CD14-positive monocyte (primary cell): ENCODE results near the gene PAPSS2. TPM values are rescaled to one million over a fixed set of nuclear protein-coding genes. Genes with fewer than 3 reads are reported as not detected.

Source experiments
- DNase-seq, 3 donors: peaks; one replicate each; pipeline ENCODE4 v3.0.0-alpha.2; 2011 to 2022
- H2AFZ ChIP-seq: 2 replicates; pipeline ENCODE4 v1.6.0; 2012; ENCODE audit warnings: mild to moderate bottlenecking, low read depth, low read length, inconsistent platforms; ENCODE audit not compliant: insufficient read depth, poor library complexity, severe bottlenecking
- H3K27ac ChIP-seq, 2 donors: 1 replicate in 1 of 2; 2 replicates in 1 of 2; pipeline ENCODE4 v1.5.1; 2012 to 2013; ENCODE audit warnings: low read length in 2 of 2, control low read depth in 1 of 2, inconsistent platforms in 1 of 2, low read depth in 1 of 2, mild to moderate bottlenecking in 1 of 2
- H3K27me3 ChIP-seq, 2 donors: one replicate each; pipeline versions ENCODE4 v1.6.0 to v1.6.1; 2011 to 2013; ENCODE audit warnings: low read length in 2 of 2; ENCODE audit not compliant: control insufficient read depth in 2 of 2, insufficient read depth in 2 of 2
- H3K36me3 ChIP-seq, 2 donors: replicated peaks in 1 of 2; 1 replicate in 1 of 2; 2 replicates in 1 of 2; pipeline versions ENCODE4 v1.5.1 to v1.6.1; 2012 to 2013; ENCODE audit warnings: low read length in 2 of 2, control low read depth in 1 of 2, inconsistent platforms in 1 of 2, mild to moderate bottlenecking in 1 of 2; ENCODE audit not compliant: insufficient read depth in 2 of 2, control insufficient read depth in 1 of 2
- H3K4me1 ChIP-seq, 2 donors: 1 replicate in 1 of 2; 2 replicates in 1 of 2; pipeline versions ENCODE4 v1.5.1 to v1.6.1; 2012 to 2013; ENCODE audit warnings: low read length in 2 of 2, control low read depth in 1 of 2, inconsistent platforms in 1 of 2, mild to moderate bottlenecking in 1 of 2, moderate library complexity in 1 of 2; ENCODE audit not compliant: insufficient read depth in 2 of 2, control insufficient read depth in 1 of 2
- H3K4me2 ChIP-seq: replicated peaks from 2 replicates; pipeline ENCODE3; 2012; ENCODE audit warnings: low read length, moderate library complexity, mild to moderate bottlenecking; ENCODE audit not compliant: poor library complexity, severe bottlenecking; ENCODE audit errors: extremely low read depth
- H3K4me3 ChIP-seq, 3 experiments: fragments of 200-600 bp in 1 of 3; sonication (generic) in 1 of 3; replicated peaks in 1 of 3; 1 replicate in 2 of 3; 2 replicates in 1 of 3; pipeline ENCODE4 v1.5.1; 2011 to 2013; ENCODE audit warnings: low read length in 3 of 3, mild to moderate bottlenecking in 3 of 3, control low read depth in 2 of 3, low read depth in 2 of 3, inconsistent platforms in 1 of 3, moderate library complexity in 1 of 3
- H3K79me2 ChIP-seq: 2 replicates; pipeline ENCODE4 v1.6.0; 2012; ENCODE audit warnings: mild to moderate bottlenecking, control low read depth, inconsistent platforms, low read length, moderate library complexity; ENCODE audit not compliant: insufficient read depth
- H3K9ac ChIP-seq: 2 replicates; pipeline ENCODE4 v1.6.0; 2017; ENCODE audit warnings: low read length, mild to moderate bottlenecking; ENCODE audit not compliant: insufficient read depth, poor library complexity, severe bottlenecking
- H3K9me3 ChIP-seq, 2 donors: replicated peaks in 1 of 2; 1 replicate in 1 of 2; 2 replicates in 1 of 2; pipeline versions ENCODE4 v1.5.1 to v1.6.1; 2012 to 2013; ENCODE audit warnings: low read length in 2 of 2, control low read depth in 1 of 2; ENCODE audit not compliant: control insufficient read depth in 1 of 2, insufficient read depth in 1 of 2
- H4K20me1 ChIP-seq: 2 replicates; pipeline ENCODE4 v1.6.0; 2012; ENCODE audit warnings: mild to moderate bottlenecking, low read length, control low read depth, moderate library complexity; ENCODE audit not compliant: insufficient read depth
- H3K27ac Mint-ChIP-seq, 7 donors: one replicate each; pipeline ENCODE4 v1.8.0; 2020; ENCODE audit warnings: mild to moderate bottlenecking in 7 of 7, mixed read lengths in 7 of 7, moderate library complexity in 6 of 7, inconsistent platforms in 2 of 7
- H3K27me3 Mint-ChIP-seq, 3 donors: one replicate each; pipeline ENCODE4 v1.8.0; 2021 to 2022; ENCODE audit warnings: low read depth in 3 of 3, mild to moderate bottlenecking in 3 of 3, mixed read lengths in 3 of 3, moderate library complexity in 3 of 3, inconsistent platforms in 1 of 3
- H3K36me3 Mint-ChIP-seq, 2 donors: one replicate each; pipeline ENCODE4 v1.8.0; 2020; ENCODE audit warnings: mixed read lengths in 2 of 2, inconsistent platforms in 1 of 2, mild to moderate bottlenecking in 1 of 2
- H3K4me1 Mint-ChIP-seq: one replicate; pipeline ENCODE4 v1.8.0; 2020; ENCODE audit warnings: mild to moderate bottlenecking, mixed read lengths
- H3K4me3 Mint-ChIP-seq, 2 donors: one replicate each; pipeline ENCODE4 v1.8.0; 2020; ENCODE audit warnings: mild to moderate bottlenecking in 2 of 2, mixed read lengths in 2 of 2, moderate library complexity in 1 of 2
- H3K9me3 Mint-ChIP-seq, 7 donors: one replicate each; pipeline ENCODE4 v1.8.0; 2020 to 2022; ENCODE audit warnings: mixed read lengths in 7 of 7, mild to moderate bottlenecking in 6 of 7, moderate library complexity in 6 of 7, inconsistent platforms in 2 of 7
- WGBS: methylation state at CpG from one replicate; pipeline ENCODE4 v1.1.5; 2013; ENCODE audit warnings: missing lambda C conversion rate; ENCODE audit not compliant: insufficient coverage; 5-methylcytosine and 5-hydroxymethylcytosine counted together
- intact Hi-C, 2 donors: fragments of 100-400 bp; cut with micrococcal nuclease; formaldehyde crosslinking; loops; one replicate each; pipeline versions ENCODE4 v1.15.0 to v1.15.1; 2023
- polyA plus RNA-seq, 3 donors: library from polyadenylated mRNA; depleted of rRNA in 1 of 3; unstranded in 2 of 3; stranded (reverse) in 1 of 3; fragments of 300-500 nt in 2 of 3; fragments of >200 nt in 1 of 3; fragmentation: Illumina TruSeq in 2 of 3; gene quantifications; 1 replicate in 2 of 3; 2 replicates in 1 of 3; pipeline ENCODE4 v1.2.3, GENCODE V29; 2012 to 2021
- TF ChIP-seq, protein P1 (sequence below): fragments of 200-600 bp; IDR thresholded peaks from one replicate; pipeline ENCODE4 v1.8.0; 2022; ENCODE audit warnings: antibody characterized with exemption, mild to moderate bottlenecking

Gene PAPSS2
- polyA plus RNA-seq, 3 donors, result 3.5 to 6.5 (median 6.2) TPM

DNA sequence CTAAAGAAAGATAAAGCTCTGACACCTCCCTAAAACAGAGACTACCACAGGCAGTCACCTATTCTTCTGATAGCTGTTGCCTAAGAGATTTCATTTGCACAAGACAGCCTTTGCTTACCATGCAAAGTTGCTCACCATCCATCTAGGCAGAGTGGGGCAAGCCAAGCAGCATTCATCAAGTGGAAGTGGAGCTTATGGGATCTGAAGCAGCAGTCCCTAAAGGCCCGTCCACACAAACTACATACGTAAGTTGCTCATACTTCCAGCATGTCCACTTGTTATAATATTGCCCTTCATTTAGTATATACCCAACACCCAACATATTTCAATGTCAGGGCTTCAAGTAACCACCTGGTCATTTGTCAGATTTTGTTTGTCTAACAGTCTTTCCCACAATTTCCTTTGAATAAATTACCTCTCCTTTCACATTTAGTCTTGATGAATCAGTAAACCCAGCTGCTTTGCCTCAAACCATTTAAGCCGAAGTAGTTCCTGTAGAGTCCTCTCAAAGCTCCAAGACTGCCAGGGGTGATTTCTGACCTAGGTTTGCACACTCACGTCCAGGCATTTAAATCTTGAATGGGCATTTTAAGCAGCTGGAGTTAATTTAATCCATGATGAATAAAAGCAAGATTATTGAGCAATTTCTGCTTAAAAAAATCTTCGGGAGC is 90.5 kb downstream of the PAPSS2 start:
- no peak overlapping the region for H3K4me3 Mint-ChIP-seq

DNA sequence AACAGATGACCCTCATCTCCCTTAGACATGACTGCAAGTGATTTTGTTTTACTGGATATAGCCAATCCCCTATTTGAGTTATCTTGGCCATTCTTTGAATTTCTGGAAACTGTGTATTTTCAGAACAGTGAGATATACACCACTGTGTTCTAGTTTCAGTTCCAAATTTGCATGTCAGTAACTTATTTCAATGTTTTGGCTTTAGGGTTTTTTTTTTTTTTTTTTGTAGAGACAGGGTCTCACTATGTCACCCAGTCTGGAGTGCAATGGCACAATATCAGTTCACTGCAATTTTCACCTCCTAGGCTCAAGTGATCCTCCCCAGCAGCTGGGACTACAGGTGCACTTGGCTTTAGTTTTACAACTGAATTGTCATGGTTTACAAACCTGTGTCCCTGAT is 91.1 kb downstream of the PAPSS2 start:
- Histone ChIP-seq H4K20me1 (no peaks in the 10 kb centered on the region), H3K9me3 (no peaks in the 10 kb centered on the region), H3K4me2 (no peak overlapping the region), H3K9ac (no peak overlapping the region), H3K4me3 (no peak overlapping the region), H3K4me1 (peaks cover 0 to 4% of the 10 kb centered on the region in 2 donors), H2AFZ (no peak overlapping the region), H3K79me2 (no peaks in the 10 kb centered on the region), H3K27ac (no peak overlapping the region), H3K27me3 (no peaks in the 10 kb centered on the region), H3K36me3 (peaks cover 3 to 21% of the 10 kb centered on the region in 2 donors)
- TF ChIP-seq, protein P1, sequence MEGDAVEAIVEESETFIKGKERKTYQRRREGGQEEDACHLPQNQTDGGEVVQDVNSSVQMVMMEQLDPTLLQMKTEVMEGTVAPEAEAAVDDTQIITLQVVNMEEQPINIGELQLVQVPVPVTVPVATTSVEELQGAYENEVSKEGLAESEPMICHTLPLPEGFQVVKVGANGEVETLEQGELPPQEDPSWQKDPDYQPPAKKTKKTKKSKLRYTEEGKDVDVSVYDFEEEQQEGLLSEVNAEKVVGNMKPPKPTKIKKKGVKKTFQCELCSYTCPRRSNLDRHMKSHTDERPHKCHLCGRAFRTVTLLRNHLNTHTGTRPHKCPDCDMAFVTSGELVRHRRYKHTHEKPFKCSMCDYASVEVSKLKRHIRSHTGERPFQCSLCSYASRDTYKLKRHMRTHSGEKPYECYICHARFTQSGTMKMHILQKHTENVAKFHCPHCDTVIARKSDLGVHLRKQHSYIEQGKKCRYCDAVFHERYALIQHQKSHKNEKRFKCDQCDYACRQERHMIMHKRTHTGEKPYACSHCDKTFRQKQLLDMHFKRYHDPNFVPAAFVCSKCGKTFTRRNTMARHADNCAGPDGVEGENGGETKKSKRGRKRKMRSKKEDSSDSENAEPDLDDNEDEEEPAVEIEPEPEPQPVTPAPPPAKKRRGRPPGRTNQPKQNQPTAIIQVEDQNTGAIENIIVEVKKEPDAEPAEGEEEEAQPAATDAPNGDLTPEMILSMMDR, result no peak
- peaks cover 22% of the 10 kb centered on the region in 2 donors for H3K36me3 Mint-ChIP-seq
- H3K27me3 Mint-ChIP-seq, result peaks cover 0 to 2% (median 0%) of the 10 kb centered on the region in 3 donors
- no peak overlapping the region for H3K27ac Mint-ChIP-seq
- peaks cover 0 to 3% (median 0%) of the 10 kb centered on the region in 7 donors for H3K9me3 Mint-ChIP-seq
- no peak overlapping the region for H3K4me3 Mint-ChIP-seq
- intact Hi-C loops, result no loop called here
- no peak for DNase-seq
- peaks cover 7% of the 10 kb centered on the region for H3K4me1 Mint-ChIP-seq

More for the DNA sequence above, 90.5 kb downstream of the PAPSS2 start:
- peak overlapping the region in 1 of 7 donors; percentile 43 for H3K27ac Mint-ChIP-seq
- Histone ChIP-seq H2AFZ (no peak overlapping the region), H3K79me2 (no peaks in the 10 kb centered on the region), H3K4me1 (peaks cover 0 to 4% of the 10 kb centered on the region in 2 donors), H3K27me3 (no peaks in the 10 kb centered on the region), H3K27ac (no peak overlapping the region), H3K9me3 (no peaks in the 10 kb centered on the region), H3K4me3 (no peak overlapping the region), H3K4me2 (no peak overlapping the region), H3K36me3 (peaks cover 2 to 14% of the 10 kb centered on the region in 2 donors), H3K9ac (no peak overlapping the region), H4K20me1 (no peaks in the 10 kb centered on the region)
- H3K9me3 Mint-ChIP-seq, result peaks cover 0 to 3% (median 0%) of the 10 kb centered on the region in 7 donors
- peaks cover 0 to 2% (median 0%) of the 10 kb centered on the region in 3 donors for H3K27me3 Mint-ChIP-seq
- DNase-seq, result no peak
- TF ChIP-seq, protein P1, result no peak
- WGBS, result 6% methylated on average over 2 of the region's 5 CpGs
- intact Hi-C loops, result no loop called here
- peaks cover 17 to 18% of the 10 kb centered on the region in 2 donors for H3K36me3 Mint-ChIP-seq
- H3K4me1 Mint-ChIP-seq, result peaks cover 7% of the 10 kb centered on the region
